RCC 7860 (cell line): ENCODE measurements around the gene SLC31A2.
A peak's percentile ranks its signal among the peaks of the same experiment; 100 is the strongest.
"Not testable (repeated sequence)": the region's sequence is repeated elsewhere in the genome, so short reads cannot be mapped to it uniquely, and the experiment has no call there.

Experiments
- DNase-seq: peaks from one replicate; pipeline ENCODE4 v3.0.0-alpha.2; 2015; ENCODE audit warnings: low spot score
- FAIRE-seq: peaks from 2 replicates; lab custom pipeline; 2012; peaks lifted over from hg19 to GRCh38; lab: Jason Lieb, UNC

SLC31A2 gene

DNA sequence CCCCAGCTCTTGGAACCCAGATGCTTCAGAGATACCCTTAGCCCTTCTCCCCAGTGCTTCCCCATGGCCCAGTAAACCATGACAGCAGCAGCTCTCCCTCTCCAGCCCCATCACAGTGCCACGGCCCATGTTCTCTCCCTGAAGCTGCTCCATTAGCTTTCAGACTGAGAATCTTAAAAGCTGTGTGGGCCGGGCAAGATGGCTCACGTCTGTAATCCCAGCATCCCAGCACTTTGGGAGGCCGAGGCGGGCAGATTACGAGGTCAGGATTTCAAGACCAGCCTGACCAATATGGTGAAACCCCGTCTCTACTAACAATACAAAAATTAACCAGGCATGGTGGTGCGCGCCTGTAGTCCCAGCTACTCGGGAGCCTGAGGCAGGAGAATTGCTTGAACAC lies 1.2 kb upstream of the SLC31A2 start:
- FAIRE-seq, DNase-seq: not testable (repeated sequence)

- DNase-seq (no peak), FAIRE-seq (no peak)
These were observed 1.2 kb downstream of the SLC31A2 start for GRCh38 chr9:113151696-113152630.

GRCh38 chr9:113152699-113153098 lies 1.9 kb downstream of the SLC31A2 start:
- no peak for FAIRE-seq
- DNase-seq: no peak

DNA sequence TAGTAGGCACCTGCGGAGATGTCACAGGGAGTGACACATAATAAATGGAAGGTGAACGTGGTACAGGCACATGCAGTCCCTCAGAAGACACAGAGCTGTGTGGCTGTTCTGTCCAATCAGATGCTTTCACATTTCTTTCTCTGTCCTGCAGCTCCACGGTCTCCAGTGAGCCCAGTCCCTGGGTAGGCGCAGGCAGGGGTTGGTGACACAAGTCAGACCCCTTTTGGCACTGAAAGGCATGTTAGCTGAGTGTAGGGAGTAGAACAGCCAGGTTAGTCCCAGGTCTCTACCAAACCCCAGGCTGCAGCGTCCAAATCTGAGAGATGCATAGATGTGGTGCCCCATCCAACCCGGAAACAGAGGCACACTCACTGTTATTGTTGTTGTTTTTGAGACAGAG lies 2.8 kb downstream of the SLC31A2 start:
- DNase-seq (no peak), FAIRE-seq (no peak)

DNA sequence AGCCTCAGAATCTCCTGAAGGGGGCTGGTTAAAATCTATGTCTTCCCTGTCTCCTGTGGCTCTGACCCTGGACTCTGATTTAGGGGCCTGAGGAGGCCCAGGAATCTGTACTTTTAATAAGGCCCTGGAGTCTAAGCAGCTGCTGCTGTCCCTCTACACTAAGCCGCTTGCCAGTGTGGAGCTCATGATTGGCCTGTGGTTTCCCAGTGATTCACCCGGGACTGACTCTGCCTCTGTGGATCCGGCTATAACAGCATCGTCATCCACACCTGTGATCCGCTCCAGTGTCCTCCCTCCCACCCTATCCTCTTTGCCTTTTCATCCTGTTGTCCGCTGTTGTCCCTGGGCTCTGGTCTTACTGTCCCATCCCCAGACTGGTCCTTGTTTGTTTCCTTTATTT lies 3.7 kb downstream of the SLC31A2 start:
- DNase-seq (peak; percentile 70), FAIRE-seq (peak; percentile 65)

DNA sequence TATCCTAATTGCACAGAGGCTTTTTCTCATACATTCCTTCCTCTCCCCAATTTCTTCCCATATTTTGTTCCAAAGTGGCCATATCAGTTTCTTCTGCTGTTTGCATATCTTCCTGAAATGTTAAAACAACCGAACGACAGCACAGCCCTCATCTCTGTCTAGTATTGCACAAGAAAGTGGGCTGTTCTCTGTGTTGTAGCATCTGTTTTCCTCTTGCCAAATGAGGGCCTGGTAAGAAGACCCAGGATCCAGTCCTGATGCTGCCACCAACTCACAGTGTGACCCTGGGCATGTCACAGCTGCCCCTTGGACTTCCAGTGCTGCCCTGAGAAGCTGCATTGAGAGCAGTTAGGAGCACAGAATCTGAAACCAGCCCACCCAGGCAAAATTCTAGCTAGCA lies 4.1 kb downstream of the SLC31A2 start:
- FAIRE-seq (no peak), DNase-seq (no peak)

DNA sequence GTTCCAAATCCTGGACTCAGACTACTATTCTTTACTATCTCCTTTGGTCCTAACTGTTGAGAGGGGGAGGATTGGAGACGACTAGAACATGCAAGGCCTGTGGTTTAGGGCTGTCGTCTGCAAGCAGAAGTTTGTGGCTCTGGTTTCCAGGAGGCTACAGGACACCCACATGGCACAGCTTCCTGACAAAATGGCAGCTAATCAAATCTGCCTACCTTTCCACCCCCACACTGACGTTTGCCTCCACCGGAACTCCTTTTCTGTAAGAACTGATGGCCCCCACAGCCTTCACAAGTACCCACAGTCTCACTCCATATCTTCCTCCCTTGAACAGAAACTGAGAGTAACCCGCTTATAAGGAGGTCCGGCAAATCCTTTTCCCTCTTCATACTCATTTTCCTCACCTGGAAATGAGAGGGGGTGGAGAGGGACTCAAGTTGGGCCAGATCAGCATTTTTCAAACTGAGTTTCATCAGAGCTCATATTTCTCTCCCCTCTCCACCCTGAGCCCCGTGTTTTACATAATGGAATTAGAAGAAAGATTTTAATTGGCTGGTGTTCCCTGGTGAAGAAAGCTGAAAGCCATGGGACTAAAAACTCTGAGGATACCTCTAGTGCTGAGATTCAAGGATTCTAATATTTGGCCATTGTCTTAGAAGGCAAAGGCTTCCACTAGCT lies 5.2 kb downstream of the SLC31A2 start:
- FAIRE-seq: no peak

GRCh38 chr9:113156880-113157279 lies 6.1 kb downstream of the SLC31A2 start:
- FAIRE-seq: no peak
- no peak for DNase-seq

More for the DNA sequence above, 5.2 kb downstream of the SLC31A2 start:
- DNase-seq: no peak

DNA sequence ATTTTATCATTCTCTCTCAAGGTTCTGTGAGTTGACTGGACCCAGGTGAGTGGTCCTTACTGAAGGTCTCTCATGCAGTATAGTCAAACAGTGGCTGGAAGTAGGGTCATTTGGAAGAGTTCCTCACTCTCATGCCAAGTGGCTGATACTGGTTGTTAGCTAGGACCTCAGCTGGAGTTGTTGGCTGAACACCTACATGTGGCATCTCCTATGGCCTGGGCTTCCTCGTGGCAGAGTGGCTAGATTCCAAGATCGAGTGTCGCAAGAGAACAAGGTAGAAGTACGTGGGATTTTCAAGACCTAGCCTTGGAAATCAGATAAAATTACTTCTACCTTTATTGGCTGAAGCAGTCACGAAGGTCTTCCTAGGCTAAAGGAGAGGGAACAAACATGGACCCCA lies 7.6 kb downstream of the SLC31A2 start:
- no peak for FAIRE-seq

GRCh38 chr9:113160571-113160970 lies 9.8 kb downstream of the SLC31A2 start:
- FAIRE-seq (no peak), DNase-seq (no peak)

More for the DNA sequence above, 7.6 kb downstream of the SLC31A2 start:
- no peak for DNase-seq

DNA sequence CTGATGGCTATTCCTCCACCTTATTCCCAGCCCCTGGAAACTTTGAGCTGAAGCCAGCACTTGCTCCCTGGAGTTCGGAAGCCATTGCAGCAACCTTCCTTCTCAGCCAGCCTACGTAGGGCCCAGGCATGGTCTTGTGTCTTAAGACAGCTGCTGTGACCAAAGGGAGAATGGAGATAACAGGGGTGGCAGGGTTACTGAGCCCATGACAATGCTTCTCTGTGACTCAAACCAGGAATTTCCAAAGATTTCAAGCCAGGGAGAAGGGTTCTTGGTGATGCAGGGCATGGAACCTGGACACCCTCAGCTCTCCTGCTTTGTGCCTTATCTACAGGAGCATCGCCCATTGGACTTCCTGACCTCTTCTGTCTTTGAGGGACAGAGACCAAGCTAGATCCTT lies 12.2 kb downstream of the SLC31A2 start:
- DNase-seq: no peak
- no peak for FAIRE-seq

- no peak for DNase-seq
- no peak for FAIRE-seq
These were observed 13.9 kb downstream of the SLC31A2 start for GRCh38 chr9:113164536-113165300.

- FAIRE-seq (no peak), DNase-seq (no peak)
These were observed 15.2 kb downstream of the SLC31A2 start for GRCh38 chr9:113166039-113166438.

DNA sequence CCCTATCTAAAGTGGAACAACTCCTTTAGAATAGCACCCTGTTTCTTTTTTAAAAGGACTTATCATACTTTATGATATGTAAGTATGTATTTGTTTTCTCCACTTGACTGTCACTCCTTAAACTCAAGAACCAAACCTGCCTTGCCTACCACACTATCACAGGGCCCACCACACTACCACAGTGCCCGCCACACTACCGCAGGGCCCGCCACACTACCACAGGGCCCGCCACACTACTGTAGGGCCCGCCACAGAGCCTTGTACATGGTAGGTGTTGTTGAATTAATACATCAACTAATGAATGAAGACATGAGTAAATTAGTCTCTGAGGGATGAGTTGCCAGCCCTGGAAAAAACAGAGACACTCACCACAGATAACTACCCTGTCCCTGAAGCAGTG lies 18.0 kb downstream of the SLC31A2 start:
- no peak for FAIRE-seq
- no peak for DNase-seq

GRCh38 chr9:113173341-113173740 lies 22.5 kb downstream of the SLC31A2 start:
- DNase-seq (no peak), FAIRE-seq (no peak)

GRCh38 chr9:113176803-113177202 lies 26.0 kb downstream of the SLC31A2 start:
- no peak for DNase-seq
- no peak for FAIRE-seq

GRCh38 chr9:113177251-113177650 lies 26.4 kb downstream of the SLC31A2 start:
- no peak for FAIRE-seq

GRCh38 chr9:113178087-113178486 lies 27.3 kb downstream of the SLC31A2 start:
- DNase-seq (no peak), FAIRE-seq (no peak)

More at GRCh38 chr9:113177251-113177650, 26.4 kb downstream of the SLC31A2 start:
- no peak for DNase-seq

DNA sequence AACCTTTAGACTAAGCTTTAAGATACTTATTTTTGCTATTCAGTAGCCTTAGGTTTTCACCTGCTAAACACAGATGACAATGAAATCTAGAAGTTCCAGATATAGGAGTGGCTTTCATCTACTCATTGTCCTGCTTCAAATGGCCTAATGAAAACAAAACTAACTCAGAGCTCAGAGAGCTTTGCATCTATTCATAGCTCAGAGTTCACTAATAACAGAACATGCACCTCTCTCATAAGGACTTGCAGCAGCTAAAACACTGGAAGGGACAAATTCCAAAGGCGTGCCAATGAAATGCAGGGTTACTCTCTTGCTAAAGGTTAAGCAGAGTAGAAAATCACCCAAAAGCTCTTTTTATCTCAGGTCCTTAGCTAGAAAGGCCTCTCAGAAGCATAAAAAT lies 29.0 kb downstream of the SLC31A2 start:
- DNase-seq (no peak), FAIRE-seq (no peak)

DNA sequence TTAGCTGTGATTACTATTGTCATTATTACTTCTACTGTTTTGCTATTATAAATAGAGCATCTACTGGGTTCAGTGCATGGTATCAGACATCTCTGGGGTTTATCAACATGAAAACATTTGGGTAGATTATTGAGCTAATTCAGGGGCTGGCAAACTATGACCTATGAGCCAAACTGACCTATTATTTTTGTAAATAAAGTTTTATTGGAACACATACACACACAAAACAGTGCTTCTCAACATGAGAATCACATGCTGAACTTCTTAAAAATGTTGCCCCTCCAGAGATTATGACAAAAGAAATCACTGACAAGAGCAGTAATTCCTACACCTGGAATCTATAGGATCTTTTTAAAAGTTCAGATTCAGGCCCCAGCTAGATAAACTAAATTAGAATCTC lies 30.4 kb downstream of the SLC31A2 start:
- no peak for FAIRE-seq

DNA sequence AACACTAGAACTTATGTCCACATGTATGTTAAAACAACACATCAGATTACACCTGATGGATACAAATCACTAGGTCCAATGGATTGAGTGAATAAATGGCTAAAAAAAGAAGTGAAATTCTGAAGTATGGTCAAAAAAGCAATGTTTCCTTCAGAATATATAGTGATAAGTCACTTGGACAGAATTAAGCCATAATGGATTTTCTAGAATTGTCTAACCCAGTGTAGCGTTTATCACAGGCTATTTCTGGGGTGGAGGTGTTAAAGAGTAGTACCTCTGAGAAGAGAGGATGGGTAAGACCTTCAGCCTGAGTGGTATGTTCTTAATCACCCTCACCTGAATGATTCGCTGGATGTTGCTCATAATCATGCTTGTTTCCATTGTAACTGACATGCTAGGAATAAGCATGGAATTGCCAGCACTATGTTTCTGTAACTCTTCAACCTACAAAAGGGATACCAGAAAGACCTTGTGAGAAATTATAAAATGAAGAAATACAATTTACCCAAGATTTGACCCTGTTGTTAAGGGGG lies 33.2 kb downstream of the SLC31A2 start:
- FAIRE-seq (no peak), DNase-seq (no peak)

More for the DNA sequence above, 30.4 kb downstream of the SLC31A2 start:
- no peak for DNase-seq
